Ishikawa (cell line): ENCODE data around the gene LIMA1.
A peak's percentile ranks its signal among the peaks of the same experiment; 100 is the strongest.

Experiments used
- CEBPB ChIP-seq: IDR thresholded peaks from 2 replicates; pipeline ENCODE4 v1.6.1; 2012
- CREB1 ChIP-seq: IDR thresholded peaks from 2 replicates; pipeline ENCODE4 v1.6.1; 2012; ENCODE audit warnings: low read depth
- EGR1 ChIP-seq: IDR thresholded peaks from 2 replicates; pipeline ENCODE4 v1.6.1; 2012
- EP300 ChIP-seq: IDR thresholded peaks from 2 replicates; pipeline ENCODE4 v1.6.1; 2012; ENCODE audit warnings: borderline replicate concordance
- FOXM1 ChIP-seq: IDR thresholded peaks from 2 replicates; pipeline ENCODE4 v1.6.1; 2012; ENCODE audit warnings: low read depth, borderline replicate concordance
- NFIC ChIP-seq: IDR thresholded peaks from 2 replicates; pipeline ENCODE4 v1.6.1; 2012
- RAD21 ChIP-seq: IDR thresholded peaks from 2 replicates; pipeline ENCODE4 v1.6.1; 2012; ENCODE audit warnings: low read depth
- TAF1 ChIP-seq: IDR thresholded peaks from 2 replicates; pipeline ENCODE4 v1.6.1; 2012; ENCODE audit warnings: low read depth, mild to moderate bottlenecking
- TCF12 ChIP-seq: IDR thresholded peaks from 2 replicates; pipeline ENCODE4 v1.6.1; 2012; ENCODE audit warnings: low read depth
- TEAD4 ChIP-seq: IDR thresholded peaks from 2 replicates; pipeline ENCODE4 v1.6.1; 2012
- YY1 ChIP-seq: IDR thresholded peaks from 2 replicates; pipeline ENCODE4 v1.6.1; 2012; ENCODE audit warnings: low read depth
- ZBTB7A ChIP-seq: IDR thresholded peaks from 2 replicates; pipeline ENCODE4 v1.6.1; 2012; ENCODE audit warnings: low read depth
- TF ChIP-seq, protein P1 (sequence below): IDR thresholded peaks from 2 replicates; pipeline ENCODE4 v1.6.1; 2012
- TF ChIP-seq, protein P2 (sequence below): IDR thresholded peaks from 2 replicates; pipeline ENCODE4 v1.6.1; 2012
- TF ChIP-seq, protein P3 (sequence below): IDR thresholded peaks from 2 replicates; pipeline ENCODE4 v1.6.1; 2012; ENCODE audit warnings: low read depth, mild to moderate bottlenecking

Gene LIMA1

DNA sequence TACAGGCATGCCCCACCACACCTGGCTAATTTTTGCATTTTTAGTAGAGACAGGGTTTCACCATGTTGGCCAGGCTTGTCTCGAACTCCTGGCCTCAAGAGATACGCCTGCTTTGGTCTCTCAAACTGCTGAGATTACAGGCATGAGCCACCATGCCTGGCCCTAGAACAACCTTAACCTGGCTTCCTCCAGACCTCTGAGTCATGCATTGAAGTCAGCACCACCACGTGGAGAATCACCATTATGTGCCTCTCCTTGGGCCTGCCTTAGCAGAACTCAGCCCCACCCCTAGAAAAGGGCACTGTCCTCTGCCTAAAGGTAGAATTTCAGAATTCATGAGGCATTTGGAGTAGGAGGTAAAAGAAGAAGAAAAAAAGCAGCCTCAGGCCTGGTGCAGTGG, 49.0 kb downstream of the LIMA1 start:
- TF ChIP-seq, protein P1, sequence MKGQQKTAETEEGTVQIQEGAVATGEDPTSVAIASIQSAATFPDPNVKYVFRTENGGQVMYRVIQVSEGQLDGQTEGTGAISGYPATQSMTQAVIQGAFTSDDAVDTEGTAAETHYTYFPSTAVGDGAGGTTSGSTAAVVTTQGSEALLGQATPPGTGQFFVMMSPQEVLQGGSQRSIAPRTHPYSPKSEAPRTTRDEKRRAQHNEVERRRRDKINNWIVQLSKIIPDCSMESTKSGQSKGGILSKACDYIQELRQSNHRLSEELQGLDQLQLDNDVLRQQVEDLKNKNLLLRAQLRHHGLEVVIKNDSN, result peak; percentile 62
- TF ChIP-seq EP300, result no peak
- TF ChIP-seq, protein P2, sequence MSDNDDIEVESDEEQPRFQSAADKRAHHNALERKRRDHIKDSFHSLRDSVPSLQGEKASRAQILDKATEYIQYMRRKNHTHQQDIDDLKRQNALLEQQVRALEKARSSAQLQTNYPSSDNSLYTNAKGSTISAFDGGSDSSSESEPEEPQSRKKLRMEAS, result peak; percentile 87
- peak; percentile 43; the same call in 1 of the 2 replicates for TF ChIP-seq RAD21
- TF ChIP-seq TEAD4, result no peak

DNA sequence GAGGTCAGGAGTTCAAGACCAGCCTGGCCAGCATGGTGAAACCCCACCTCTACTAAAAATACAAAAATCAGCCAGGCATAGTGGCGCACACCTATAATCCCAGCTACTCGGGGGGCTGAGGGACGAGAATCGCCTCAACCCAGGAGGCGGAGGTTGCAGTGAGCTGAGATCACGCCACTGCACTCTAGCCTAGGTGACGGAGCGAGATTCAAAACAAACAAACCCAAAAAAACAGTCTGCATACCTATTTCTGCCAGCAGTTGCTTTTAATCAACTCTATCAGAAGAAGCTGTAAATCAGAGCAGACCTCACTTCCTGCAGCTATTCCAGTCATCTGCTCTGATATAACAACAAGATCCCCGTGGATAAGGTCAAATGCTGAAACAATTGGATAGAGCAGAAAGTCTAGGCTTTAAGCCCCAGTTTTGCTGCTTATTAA, 50.5 kb downstream of the LIMA1 start:
- TF ChIP-seq FOXM1 (no peak), EP300 (no peak), RAD21 (no peak), TAF1 (no peak), CREB1 (no peak), TCF12 (no peak), TEAD4 (no peak), ZBTB7A (no peak), CEBPB (no peak)
- TF ChIP-seq, protein P2, result no peak
- TF ChIP-seq, protein P1, result no peak

DNA sequence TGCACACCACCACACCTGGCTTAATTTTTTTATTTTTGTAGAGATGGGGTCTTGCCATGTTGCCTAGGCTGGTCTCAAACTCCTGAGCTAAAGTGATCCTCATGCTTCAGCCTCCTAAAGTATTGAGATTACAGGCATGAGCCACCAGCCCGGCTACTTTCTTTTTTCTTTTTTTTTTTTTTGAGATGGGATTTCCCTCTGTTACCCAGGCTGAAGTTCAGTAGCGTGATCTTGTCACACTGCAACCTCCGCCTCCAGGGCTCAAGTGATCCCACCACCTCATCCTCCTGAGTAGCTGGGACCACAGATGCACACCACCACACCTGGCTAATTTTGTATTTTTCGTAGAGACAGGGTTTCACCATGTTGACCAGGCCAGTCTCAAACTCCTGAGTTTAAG, 51.1 kb downstream of the LIMA1 start:
- TF ChIP-seq CEBPB (no peak), ZBTB7A (no peak), TAF1 (no peak), NFIC (no peak), EGR1 (no peak), CREB1 (no peak), TCF12 (no peak), YY1 (no peak)
- TF ChIP-seq, protein P1, result no peak
- TF ChIP-seq, protein P2, result no peak
- TF ChIP-seq, protein P3, sequence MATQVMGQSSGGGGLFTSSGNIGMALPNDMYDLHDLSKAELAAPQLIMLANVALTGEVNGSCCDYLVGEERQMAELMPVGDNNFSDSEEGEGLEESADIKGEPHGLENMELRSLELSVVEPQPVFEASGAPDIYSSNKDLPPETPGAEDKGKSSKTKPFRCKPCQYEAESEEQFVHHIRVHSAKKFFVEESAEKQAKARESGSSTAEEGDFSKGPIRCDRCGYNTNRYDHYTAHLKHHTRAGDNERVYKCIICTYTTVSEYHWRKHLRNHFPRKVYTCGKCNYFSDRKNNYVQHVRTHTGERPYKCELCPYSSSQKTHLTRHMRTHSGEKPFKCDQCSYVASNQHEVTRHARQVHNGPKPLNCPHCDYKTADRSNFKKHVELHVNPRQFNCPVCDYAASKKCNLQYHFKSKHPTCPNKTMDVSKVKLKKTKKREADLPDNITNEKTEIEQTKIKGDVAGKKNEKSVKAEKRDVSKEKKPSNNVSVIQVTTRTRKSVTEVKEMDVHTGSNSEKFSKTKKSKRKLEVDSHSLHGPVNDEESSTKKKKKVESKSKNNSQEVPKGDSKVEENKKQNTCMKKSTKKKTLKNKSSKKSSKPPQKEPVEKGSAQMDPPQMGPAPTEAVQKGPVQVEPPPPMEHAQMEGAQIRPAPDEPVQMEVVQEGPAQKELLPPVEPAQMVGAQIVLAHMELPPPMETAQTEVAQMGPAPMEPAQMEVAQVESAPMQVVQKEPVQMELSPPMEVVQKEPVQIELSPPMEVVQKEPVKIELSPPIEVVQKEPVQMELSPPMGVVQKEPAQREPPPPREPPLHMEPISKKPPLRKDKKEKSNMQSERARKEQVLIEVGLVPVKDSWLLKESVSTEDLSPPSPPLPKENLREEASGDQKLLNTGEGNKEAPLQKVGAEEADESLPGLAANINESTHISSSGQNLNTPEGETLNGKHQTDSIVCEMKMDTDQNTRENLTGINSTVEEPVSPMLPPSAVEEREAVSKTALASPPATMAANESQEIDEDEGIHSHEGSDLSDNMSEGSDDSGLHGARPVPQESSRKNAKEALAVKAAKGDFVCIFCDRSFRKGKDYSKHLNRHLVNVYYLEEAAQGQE, result no peak

DNA sequence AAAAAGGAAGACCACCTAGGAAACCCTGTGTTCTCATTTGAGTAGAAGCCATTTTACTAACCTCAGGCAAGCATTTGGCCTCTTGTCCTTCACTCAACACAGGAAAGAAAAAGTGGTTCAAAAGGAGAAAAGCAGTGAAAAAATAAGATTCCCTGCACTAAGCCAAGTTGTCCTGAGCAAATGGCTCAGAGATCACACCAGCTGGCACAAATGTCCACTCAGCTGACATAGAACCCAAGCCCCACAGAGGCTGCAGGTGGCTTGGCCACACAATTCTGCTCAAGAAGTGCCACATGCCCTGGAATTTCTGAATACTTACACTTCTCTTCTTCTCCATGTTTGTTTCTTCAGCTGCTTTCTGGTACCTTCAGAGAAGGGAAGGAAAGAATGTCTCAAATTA, 52.0 kb downstream of the LIMA1 start:
- TF ChIP-seq RAD21 (no peak), TEAD4 (no peak), TCF12 (no peak), EP300 (no peak), TAF1 (no peak), CREB1 (no peak), EGR1 (no peak), ZBTB7A (no peak), CEBPB (no peak), YY1 (no peak), NFIC (no peak), FOXM1 (no peak)
- TF ChIP-seq, protein P2, result no peak
- TF ChIP-seq, protein P1, result no peak
- TF ChIP-seq, protein P3, result no peak

DNA sequence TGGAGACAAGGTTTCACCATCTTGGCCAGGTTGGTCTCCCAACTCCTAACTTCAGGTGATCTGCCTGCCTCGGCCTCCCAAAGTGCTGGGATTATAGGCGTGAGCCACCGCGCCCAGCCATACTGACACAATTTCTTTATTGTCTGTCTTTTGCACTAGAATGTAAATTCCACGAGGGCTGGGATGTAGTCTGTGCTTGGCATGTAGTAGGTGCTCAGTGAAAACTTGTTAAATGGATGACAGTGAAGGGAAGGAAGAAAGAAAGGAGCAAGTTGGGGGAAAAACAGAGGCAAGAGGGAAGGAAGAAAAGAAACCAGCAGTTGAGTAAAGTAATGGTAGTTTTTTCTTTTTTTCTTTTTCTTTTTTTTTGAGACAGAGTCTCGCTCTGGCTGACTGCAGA, 53.1 kb downstream of the LIMA1 start:
- TF ChIP-seq, protein P2, result no peak
